DMS153 (cell line): ENCODE results near the gene IL1RAPL2.
"Not testable (repeated sequence)": the region's sequence is repeated elsewhere in the genome, so short reads cannot be mapped to it uniquely, and the experiment has no call there.

Experiments
- DNase-seq: peaks from one replicate; lab custom pipeline; 2025; lab: John Stamatoyannopoulos, UW

Gene IL1RAPL2

GRCh38 chrX:105701310-105702052, 1135.5 kb downstream of the IL1RAPL2 start:
- no peak for DNase-seq

DNA sequence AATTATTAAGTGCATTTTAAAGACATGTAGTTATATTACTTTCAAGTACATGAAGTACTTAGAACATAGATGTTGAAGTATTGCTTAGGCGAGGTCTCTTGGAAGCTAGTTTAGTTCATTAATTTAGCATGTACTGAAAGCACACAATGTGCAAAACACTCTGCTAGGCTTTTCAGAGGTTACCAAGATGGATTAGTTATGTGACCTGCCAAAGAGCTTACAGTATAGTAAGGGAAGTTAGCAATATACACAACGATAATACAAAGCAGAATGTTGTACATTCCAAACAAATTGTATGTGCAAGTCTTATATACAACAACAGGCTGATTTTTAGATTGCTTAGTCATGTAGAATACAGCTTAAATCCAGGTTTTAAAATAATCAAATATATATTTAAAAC, 1137.9 kb downstream of the IL1RAPL2 start:
- no peak for DNase-seq

DNA sequence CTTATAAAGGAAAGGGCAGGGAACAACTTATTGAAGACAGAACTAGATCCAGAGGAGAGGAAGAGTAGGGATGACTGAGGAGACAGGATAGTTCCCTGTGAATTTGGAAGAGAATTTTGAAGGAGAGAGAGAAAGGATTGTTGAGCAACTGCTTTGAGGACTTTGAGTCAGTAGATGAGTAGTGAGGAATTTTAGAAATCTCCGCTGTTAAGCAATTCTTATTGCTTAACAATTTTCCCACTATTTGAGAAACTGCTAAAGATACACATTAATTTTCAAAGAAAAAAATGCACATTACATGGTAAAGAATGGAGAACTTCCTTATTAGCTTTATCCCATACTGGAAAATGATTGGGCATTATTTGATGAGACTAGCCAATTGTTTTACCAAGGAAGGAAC, 1140.0 kb downstream of the IL1RAPL2 start:
- no peak for DNase-seq

DNA sequence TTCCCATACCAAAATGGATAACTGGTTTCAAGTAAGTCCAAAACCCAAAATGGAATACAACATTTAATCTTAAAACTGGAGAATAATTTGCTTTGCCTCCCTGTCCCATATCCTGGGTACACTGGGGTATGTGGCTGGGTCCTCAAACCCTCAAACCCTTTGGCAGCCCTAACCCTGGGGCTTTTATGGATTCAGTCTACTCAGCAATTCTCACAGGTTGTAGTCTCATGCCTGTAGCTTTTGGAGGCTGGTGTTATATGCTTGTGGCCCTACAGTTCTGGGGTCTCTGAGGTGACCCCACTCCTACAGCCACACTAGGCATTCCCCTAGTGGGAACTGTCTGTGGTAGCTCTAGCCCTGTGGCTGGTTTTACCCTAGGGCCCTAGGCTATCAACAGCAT, 1145.8 kb downstream of the IL1RAPL2 start:
- DNase-seq, result no peak

DNA sequence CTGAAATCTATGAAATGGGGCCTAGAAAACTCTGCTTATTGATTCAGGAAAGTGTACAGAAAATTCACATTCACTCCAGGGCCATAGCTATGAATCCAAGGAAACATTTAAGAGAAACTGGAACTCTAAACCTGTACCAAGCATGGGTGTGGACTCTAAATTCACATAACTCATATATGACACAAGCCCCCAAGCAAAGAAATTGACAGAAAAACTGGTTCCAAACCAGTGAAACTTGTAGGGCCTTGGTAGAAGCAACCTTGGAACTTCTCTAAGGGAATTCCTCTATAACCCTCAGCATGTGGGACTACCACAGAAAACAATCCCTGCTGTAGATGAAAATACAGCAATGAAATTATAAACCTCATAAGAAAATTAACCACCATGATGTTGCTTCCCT, 1149.7 kb downstream of the IL1RAPL2 start:
- DNase-seq, result no peak

DNA sequence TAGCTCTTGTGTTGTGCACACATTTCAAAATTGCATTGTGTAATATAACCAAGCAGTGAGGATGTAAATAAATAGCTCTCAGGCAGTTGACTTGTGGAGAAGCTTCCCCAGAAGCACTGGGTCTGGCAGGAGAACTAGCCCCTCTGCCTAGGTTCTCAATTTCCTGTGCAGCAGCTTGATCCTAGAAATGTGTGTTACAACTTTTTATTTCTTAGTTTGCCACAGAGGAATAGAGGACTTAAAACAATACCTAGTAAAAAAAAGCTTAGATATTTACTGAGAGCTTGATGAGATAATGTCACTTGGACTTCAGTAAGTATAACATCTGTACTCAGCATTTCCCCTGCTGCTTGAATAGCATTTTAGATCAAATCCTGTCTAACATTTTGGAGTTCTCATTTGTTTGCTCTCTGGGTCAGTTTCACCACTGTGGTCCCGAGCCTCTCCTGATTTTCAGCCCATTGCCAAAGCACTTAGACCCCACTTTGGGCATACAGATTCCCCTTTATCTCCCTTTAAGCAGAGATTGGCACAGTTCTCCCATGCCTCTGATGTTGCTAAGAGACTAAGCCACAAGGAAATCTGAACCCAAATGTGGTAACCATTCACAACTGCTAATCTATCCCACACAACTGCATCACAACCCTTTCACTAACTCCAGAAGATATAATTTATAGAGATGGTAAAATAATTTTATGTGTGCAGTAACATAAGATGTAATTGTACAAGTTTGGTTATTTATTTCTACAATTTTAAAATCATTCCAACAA, 1158.2 kb downstream of the IL1RAPL2 start:
- no peak for DNase-seq

DNA sequence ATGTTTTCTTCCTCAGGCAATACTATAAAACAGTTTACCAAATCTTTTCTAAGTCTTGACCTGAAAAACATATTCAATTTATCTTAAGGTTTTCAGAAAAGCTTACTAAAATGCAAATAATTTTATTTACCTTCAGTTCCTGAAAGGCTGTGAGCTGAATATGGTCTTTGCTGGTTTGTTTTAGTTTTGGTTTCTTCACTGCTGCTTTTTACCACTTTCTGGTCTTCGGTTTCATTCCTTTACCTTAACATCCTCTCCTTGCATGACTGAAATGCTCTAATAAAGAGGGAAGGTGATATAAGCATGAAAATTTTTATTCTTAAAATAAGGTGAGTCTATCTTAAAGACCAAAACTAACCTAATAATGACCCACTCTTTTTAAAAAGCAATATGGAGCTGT, 1159.2 kb downstream of the IL1RAPL2 start:
- no peak for DNase-seq

- no peak for DNase-seq
These were observed 1172.2 kb downstream of the IL1RAPL2 start for GRCh38 chrX:105738162-105738561.

GRCh38 chrX:105744291-105744690, 1178.3 kb downstream of the IL1RAPL2 start:
- no peak for DNase-seq

DNA sequence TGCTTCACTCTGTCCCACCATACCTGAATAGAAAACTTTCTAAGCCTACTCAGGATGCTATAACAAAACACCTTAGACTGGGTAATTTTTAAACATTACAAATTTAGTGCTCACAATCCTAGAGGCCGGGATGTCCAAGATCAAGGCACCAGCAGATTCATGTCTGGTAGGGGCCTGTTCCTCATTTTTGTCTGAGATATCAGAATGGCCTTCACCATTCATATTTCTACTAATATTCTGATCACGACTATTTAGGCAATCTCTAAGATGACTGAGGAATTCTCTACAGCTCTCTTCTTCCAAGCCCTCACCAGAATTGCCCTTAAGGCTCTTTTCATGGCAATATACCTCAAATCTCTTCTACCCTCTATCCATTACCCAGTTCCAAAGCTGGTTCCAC, 1178.9 kb downstream of the IL1RAPL2 start:
- DNase-seq, result no peak

- no peak for DNase-seq
These were observed 1179.9 kb downstream of the IL1RAPL2 start for GRCh38 chrX:105745863-105746262.

DNA sequence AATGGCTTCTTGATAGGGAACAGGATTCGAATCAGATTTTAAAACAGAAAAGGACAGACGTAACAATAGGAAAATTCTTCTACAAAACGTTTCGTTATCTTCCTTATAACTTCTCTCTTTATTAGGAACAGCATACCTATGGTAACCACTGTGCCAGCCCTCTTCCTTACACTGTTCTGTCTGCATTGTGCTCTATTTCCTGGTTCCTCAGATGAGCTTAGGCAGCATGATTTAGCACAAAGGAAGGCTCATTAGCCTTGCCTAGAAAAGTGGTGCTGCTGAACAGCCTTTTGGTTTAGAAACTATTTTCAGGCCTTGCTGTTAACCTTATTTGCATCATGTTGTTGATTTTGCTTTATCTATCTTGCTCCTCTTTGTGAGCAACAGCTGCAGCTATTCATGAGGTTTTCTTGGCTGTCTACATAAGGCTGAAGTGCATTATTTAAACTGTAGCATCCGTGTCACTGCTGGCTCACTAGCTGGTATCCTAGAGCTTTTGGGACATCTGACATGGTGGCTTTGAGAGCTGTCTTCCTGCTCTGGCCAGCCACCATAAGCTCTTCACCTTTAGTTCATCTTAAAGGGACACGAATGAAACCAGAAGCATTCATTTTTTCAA, 1186.4 kb downstream of the IL1RAPL2 start:
- peak; percentile 89 for DNase-seq

- peak; percentile 1 for DNase-seq
These were observed 1187.4 kb downstream of the IL1RAPL2 start for GRCh38 chrX:105753411-105753810.

DNA sequence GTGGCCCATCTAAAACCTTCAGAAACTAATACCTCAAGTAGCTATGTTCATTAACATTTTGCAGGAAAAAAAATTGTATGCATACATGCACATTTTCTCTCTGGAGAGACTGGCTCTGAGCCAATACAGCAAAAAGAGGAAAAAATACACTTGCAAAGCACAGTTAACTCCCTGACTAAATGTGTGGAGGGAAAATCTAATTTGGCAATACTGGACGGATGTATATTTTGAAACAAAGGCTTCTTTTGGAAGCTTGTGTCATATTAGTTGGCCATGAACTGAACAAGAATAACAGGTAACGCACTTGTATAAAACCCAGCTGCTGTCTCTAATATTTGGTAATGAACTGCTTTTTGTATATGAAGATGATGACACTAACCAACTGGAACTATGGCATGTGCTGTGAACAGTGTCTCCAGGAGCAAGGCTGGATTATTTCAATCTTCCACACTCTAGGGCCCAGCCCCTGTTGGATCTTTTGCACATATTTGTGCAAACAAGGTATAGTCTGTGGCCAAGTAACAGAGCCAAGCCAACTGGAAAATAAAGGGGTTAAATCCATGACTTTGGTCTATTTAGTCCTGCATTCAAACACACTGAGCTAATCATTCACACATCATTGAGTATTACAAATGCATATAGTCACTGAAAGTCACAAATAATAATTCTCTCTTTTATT, 1188.4 kb downstream of the IL1RAPL2 start:
- DNase-seq, result no peak

DNA sequence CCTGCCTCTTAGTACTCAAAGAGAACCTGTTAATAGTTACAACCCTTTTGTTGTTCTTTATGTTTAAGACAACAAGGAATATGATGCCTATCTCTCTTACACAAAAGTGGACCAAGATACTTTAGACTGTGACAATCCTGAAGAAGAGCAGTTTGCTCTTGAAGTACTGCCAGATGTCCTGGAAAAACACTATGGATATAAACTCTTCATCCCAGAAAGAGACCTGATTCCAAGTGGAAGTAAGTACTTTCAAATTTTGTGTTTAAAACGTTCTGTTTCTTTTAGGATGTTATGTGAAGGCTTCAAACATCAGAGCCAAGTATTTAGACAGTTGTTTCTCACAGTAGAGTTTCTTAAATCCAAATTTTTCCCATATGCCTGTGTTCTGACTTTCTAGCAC, 1189.1 kb downstream of the IL1RAPL2 start:
- no peak for DNase-seq

- DNase-seq, result no peak
These were observed 1192.8 kb downstream of the IL1RAPL2 start for GRCh38 chrX:105758754-105759153.

DNA sequence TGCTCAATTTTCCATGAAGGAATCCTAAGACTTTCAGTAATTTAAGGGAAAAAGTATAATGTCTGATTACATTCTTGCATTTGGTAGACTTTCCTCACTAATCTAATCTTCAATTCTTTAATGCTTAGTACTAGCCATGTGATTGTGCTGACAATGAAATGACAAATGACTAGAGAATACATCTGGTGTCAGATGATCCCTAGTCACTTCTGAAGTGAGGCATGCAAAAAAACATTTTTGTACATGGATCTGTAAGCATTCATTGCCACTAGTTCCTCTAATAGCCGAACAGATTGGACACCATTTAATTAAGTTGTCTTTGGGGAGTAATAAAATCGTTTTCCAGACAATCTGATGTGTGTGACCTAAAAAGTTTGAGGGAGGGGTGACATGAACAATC, 1193.6 kb downstream of the IL1RAPL2 start:
- no peak for DNase-seq

GRCh38 chrX:105765691-105766090, 1199.7 kb downstream of the IL1RAPL2 start:
- DNase-seq, result no peak

DNA sequence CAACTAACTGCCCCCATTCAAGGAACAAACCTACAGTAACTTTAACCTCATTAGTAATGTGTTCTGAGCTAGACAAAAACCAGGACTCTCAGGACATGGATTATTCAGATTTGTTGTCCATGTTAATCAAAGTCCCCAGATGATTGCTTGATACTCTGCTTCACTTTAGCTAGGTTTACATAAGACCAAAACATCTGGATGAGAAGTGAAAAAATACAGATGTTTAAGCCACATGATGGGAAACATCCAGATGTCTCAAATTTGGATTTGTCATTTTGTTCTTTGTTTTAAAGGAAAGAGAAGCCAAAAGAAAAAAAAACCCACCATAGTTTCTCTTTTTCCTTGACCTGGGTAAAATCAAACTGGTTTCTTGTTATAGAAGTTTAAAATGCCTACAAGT, 1207.8 kb downstream of the IL1RAPL2 start:
- DNase-seq, result no peak

DNA sequence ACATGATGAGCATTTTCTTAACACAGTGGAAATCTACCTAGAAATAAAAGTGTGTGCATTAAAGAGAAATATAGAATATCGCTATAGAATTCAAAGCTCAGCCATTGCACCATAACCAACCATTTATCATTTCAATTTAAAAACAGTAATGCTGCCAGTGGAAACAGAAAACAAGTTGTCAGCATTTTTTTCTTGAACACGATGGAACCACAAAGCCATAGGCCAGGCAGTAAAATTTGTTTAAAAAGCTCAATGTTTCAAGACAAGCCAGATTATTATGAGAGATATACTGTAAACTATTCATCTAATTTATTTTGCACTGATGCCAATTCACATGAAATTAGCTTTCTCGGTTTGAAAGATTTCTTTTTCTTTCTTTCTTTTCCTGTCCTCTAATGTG, 1209.7 kb downstream of the IL1RAPL2 start:
- DNase-seq, result no peak

GRCh38 chrX:105781804-105782203, 1215.8 kb downstream of the IL1RAPL2 start:
- DNase-seq, result no peak

DNA sequence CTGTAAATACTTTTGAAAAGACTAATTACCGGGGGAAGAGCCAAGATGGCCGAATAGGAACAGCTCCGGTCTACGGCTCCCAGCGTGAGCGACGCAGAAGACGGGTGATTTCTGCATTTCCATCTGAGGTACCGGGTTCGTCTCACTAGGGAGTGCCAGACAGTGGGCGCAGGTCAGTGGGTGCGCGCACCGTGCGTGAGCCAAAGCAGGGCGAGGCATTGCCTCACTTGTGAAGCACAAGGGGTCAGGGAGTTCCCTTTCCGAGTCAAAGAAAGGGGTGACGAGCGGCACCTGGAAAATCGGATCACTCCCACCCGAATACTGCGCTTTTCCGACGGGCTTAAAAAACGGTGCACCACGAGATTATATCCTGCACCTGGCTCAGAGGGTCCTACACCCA, 1230.9 kb downstream of the IL1RAPL2 start:
- not testable (repeated sequence) for DNase-seq

- DNase-seq, result no peak
These were observed 1237.9 kb downstream of the IL1RAPL2 start for GRCh38 chrX:105803891-105804290.
